Measurements from ENCODE around the gene PTPN23. TPM values are rescaled to one million over a fixed set of nuclear protein-coding genes. Genes with fewer than 3 reads are reported as not detected.

The PTPN23 gene
- total and polyA plus RNA-seq, 9 of the 15 experiments (the other 6 are each of a cell fraction or from before 2014, with no cell fraction given), result 0.41 to 58.7 (median 7.2) TPM

- intact Hi-C loops (cut with micrococcal nuclease), result no loop called here
- Histone ChIP-seq H3K79me2 (ENCODE audit: control insufficient read depth, insufficient read depth, low read length) (no peaks in the 10 kb centered on the region), H3K27ac (ENCODE audit: extremely low read depth, low read depth, low read length) (peak overlapping the region; percentile 46; the same call in 2 of the 3 replicates), H3K4me3 (no peak overlapping the region), H3K36me3 (ENCODE audit: control insufficient read depth, insufficient read depth, low read length) (peaks cover 41% of the 10 kb centered on the region; the same call in 2 of the 3 replicates), H4K20me1 (replicated peaks; ENCODE audit: control insufficient read depth, insufficient read depth, low read length) (peaks cover 4% of the 10 kb centered on the region; the same call in 1 of the 2 replicates), H3K27me3 (ENCODE audit: control insufficient read depth in 2 of 2, insufficient read depth in 2 of 2, low read length in 2 of 2) (no peaks in the 10 kb centered on the region), H3K9me1 (ENCODE audit: control insufficient read depth, insufficient read depth, low read length) (no peaks in the 10 kb centered on the region), H3K9me3 (replicated peaks; ENCODE audit: control insufficient read depth, insufficient read depth, low read depth, low read length) (no peaks in the 10 kb centered on the region), H3K4me2 (ENCODE audit: insufficient read depth, low read length) (peak overlapping the region; percentile 53; the same call in 1 of the 2 replicates), H3K9ac (ENCODE audit: insufficient read depth in 1 of 2, low read depth in 2 of 2, low read length in 2 of 2) (peak overlapping the region; percentile 9 to 13; a peak in 2 of 4 replicates), H2AFZ (ENCODE audit: low read depth, low read length) (no peak overlapping the region), H3K4me1 (replicated peaks in 1 of 2; ENCODE audit: control insufficient read depth in 2 of 2, insufficient read depth in 2 of 2, low read length in 2 of 2) (peaks cover 18 to 24% of the 10 kb centered on the region in 2 experiments)
- BruUV-seq (replicated peaks), result no TSS peak
- POLR2A ChIA-PET, result interaction anchor here (0.6 to 1.9 kb wide), 8 partner anchors 10 to 423 kb away, joined by 3 to 6 read pairs (median 3); no protein-coding TSS in a partner anchor
- 3% methylated on average over 4 of the region's 4 CpGs for WGBS (ENCODE audit: insufficient coverage, low coverage, missing lambda C conversion rate)
- DNase-seq (ENCODE audit: extremely low read depth in 1 of 4, low spot score in 3 of 4), result peak; percentile 68 to 80 (median 72)
- ATAC-seq, result peak; percentile 78
- FAIRE-seq, result peak; percentile 52
- in situ Hi-C loops (cut with MboI), result no loop called here
- CTCF ChIA-PET (ENCODE audit: low intra/inter-chr PET ratio), result interaction anchor here (0.7 kb wide), 1 partner anchor 97 kb away, joined by 3 read pairs; no protein-coding TSS in a partner anchor
- no peak for TF ChIP-seq ZNF668 (CRISPR knock-in tag; IDR thresholded peaks at IDR 0.05)
- no peak for TF ChIP-seq MEF2A (IDR thresholded peaks at IDR 0.05; ENCODE audit: control insufficient read depth, low read depth, low read length)
- no peak for TF ChIP-seq SRSF9 (IDR thresholded peaks at IDR 0.05; ENCODE audit: borderline replicate concordance, low read depth, low read length)
- peak; percentile 27 to 32; a peak in 1 of 4 replicates for TF ChIP-seq NRF1 (conservative IDR thresholded peaks at IDR 0.05 in 1 of 2, IDR thresholded peaks at IDR 0.05 in 1 of 2)
- TF ChIP-seq TSC22D4 (tag; IDR thresholded peaks at IDR 0.05), result no peak
- TF ChIP-seq MAFF (IDR thresholded peaks at IDR 0.05; ENCODE audit: low read length), result no peak
- no peak for TF ChIP-seq PTRF (tag; IDR thresholded peaks at IDR 0.05)
- peak; percentile 30; the same call in 1 of the 2 replicates for TF ChIP-seq CREM (IDR thresholded peaks at IDR 0.05; ENCODE audit: low read depth)
- no peak for TF ChIP-seq ZNF699 (CRISPR knock-in tag; IDR thresholded peaks at IDR 0.05; ENCODE audit: insufficient replicate concordance)
- no peak for TF ChIP-seq RBM17 (IDR thresholded peaks at IDR 0.05; ENCODE audit: borderline replicate concordance, low read depth, low read length)
- no peak for TF ChIP-seq HDAC8 (tag; IDR thresholded peaks at IDR 0.05)
- TF ChIP-seq MECOM (CRISPR knock-in tag; IDR thresholded peaks at IDR 0.05), result no peak
- TF ChIP-seq ZNF165 (CRISPR knock-in tag; IDR thresholded peaks at IDR 0.05; ENCODE audit: borderline replicate concordance), result no peak
- no peak for TF ChIP-seq PTBP1 (IDR thresholded peaks at IDR 0.05; ENCODE audit: low read depth, low read length)
- TF ChIP-seq SMAD4 (CRISPR knock-in tag; conservative IDR thresholded peaks at IDR 0.05), result peak; percentile 79
- no peak for TF ChIP-seq CBX5 (IDR thresholded peaks at IDR 0.05; ENCODE audit: borderline replicate concordance, low read depth)
- no peak; a peak in 1 of 4 replicates for TF ChIP-seq SRF (CRISPR knock-in tag; IDR thresholded peaks at IDR 0.05)
- no peak for TF ChIP-seq DIDO1 (tag; IDR thresholded peaks at IDR 0.05; ENCODE audit: low read depth)
- no peak for TF ChIP-seq CAMTA2 (CRISPR knock-in tag; conservative IDR thresholded peaks at IDR 0.05)
- TF ChIP-seq, protein P1, sequence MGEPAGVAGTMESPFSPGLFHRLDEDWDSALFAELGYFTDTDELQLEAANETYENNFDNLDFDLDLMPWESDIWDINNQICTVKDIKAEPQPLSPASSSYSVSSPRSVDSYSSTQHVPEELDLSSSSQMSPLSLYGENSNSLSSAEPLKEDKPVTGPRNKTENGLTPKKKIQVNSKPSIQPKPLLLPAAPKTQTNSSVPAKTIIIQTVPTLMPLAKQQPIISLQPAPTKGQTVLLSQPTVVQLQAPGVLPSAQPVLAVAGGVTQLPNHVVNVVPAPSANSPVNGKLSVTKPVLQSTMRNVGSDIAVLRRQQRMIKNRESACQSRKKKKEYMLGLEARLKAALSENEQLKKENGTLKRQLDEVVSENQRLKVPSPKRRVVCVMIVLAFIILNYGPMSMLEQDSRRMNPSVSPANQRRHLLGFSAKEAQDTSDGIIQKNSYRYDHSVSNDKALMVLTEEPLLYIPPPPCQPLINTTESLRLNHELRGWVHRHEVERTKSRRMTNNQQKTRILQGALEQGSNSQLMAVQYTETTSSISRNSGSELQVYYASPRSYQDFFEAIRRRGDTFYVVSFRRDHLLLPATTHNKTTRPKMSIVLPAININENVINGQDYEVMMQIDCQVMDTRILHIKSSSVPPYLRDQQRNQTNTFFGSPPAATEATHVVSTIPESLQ (CRISPR knock-in tag; IDR thresholded peaks at IDR 0.05), result no peak
These were observed 33.5 kb upstream of the PTPN23 start for GRCh38 chr3:47347217-47347801.
